Forelimb muscle (tissue), 1 donor: Measurements from ENCODE around the gene LRRC73. TPM values are rescaled to one million over a fixed set of nuclear protein-coding genes. Genes with fewer than 3 reads are reported as not detected.
"Not testable (repeated sequence)": the region's sequence is repeated elsewhere in the genome, so short reads cannot be mapped to it uniquely, and the experiment has no call there.

ENCODE experiments used
- DNase-seq: peaks from one replicate; pipeline ENCODE4 v3.0.0-alpha.2; 2013; ENCODE audit warnings: low read depth
- polyA plus RNA-seq: library from polyadenylated mRNA; unstranded; fragments of 120-200 nt; gene quantifications from one replicate; pipeline ENCODE4 v1.2.1, GENCODE V29; 2013; ENCODE audit not compliant: insufficient read length

Gene LRRC73
- polyA plus RNA-seq, 1 donor: 0.16 TPM

DNA sequence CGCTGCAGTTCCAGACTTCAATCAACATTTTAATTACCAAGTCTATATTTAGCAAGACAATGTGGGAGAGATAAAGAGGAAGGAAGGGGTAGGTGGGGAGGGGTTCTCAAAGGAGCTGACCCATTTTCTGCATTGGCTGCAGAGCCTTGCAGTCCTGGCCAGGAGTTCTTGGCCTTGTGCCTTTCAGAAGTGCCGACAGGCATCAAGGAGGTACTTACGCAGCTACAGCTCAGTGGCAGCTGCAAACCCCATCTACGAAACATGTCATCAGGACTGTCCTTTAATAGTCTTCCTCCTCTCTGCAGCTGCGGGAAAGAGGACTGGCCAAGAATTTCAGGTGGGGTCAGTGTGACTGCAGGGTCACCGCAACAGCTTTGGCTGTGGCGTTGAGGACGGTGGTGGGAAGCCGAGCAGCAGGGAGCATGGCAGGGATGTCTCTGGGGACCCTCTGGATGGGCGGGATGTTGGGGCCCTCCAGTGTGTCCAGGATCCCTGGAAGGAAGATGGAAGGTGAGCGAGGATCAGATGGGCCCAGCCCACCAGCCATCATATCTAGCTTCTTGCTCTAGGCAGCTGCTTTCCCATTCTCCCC, 1.8 kb upstream of the LRRC73 start:
- no peak for DNase-seq

DNA sequence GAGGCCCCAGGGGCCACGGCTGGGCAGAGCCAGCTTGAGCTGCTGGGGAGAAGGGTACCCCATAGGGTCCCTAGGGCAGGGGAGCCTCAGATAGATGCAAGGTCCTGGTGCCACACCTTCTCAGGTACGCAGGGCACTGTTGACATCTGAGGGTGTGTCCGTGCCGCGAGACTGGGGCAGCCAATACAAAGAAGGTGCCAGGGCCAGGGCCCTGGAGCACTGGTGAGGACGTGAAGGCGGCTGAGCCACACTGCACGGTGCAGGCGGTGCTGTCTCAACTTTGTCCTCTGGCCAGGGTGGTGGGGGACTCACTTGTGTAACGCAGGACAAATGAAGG, 649 bp upstream of the LRRC73 start:
- DNase-seq: no peak

DNA sequence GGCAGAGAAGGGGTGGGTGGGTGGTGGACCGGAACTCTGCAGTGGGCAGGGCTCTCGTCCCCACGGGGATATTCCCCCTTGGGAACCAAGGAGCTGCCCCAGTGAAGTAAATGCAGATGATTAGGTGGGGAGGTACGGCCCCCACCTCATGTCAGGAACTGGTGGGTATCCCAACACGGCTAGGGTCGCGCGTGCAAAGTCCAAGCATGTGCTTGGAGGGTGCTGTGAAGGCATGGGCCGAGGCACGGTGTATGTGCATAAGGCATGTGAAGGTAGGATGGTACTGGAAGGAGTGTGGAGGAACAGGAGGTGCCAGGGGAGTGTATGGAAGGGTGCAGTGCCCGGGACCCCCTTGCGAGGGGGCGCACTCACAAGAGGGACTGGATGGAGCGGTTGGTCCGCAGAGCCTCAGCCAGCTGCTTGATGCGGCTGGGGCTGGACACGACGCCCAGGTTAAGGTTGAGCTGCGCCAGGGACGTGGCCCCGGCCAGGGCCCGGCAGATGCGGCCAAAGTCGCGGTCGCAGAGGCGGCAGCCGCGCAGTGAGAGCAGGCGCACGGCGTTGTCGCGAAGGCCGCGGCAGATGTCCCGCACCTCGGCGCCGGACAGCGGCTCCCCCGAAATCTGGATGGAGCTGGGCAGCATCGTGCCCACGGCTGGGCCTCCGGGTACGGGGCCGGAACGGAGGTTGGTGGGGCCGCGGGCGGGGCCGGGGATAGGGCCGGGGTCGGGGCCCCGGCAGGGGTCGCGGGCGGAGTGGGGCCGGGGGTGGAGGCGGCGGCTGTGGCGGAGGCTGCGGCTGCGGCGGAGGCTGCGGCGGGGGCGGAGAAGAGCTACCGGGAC, 783 bp downstream of the LRRC73 start:
- DNase-seq: no peak

DNA sequence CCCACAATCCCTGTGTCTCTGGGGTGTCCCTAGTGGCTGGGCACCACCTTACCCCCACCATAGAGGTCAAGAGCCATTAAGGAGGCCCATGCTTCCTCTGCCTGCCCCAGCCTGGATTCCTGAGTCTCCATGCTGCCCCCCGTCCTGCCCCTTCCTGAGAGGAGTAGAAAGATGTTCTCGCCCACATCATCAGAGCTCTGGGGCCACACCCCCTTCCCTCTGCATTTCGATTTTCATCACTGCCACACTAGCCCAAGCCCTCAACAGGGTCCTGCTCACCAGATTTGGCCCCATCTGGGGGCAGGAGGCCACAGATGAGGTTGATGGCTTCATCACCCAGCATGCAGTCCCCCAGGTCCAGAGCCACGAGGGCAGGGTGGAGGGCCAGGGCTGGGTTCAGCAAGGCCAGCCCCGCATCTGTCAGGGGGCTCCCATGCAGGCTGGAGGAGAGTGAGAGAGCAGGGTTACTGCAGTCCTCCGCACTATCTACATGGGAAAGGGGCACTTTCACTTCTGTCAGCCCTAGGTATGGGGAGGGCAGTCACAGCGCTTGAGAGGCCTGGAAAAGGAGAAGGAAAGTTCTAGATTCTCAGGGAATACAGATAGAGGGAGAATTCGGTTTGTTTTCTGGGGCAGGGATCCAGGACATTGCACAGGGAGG, 1.5 kb downstream of the LRRC73 start:
- no peak for DNase-seq

DNA sequence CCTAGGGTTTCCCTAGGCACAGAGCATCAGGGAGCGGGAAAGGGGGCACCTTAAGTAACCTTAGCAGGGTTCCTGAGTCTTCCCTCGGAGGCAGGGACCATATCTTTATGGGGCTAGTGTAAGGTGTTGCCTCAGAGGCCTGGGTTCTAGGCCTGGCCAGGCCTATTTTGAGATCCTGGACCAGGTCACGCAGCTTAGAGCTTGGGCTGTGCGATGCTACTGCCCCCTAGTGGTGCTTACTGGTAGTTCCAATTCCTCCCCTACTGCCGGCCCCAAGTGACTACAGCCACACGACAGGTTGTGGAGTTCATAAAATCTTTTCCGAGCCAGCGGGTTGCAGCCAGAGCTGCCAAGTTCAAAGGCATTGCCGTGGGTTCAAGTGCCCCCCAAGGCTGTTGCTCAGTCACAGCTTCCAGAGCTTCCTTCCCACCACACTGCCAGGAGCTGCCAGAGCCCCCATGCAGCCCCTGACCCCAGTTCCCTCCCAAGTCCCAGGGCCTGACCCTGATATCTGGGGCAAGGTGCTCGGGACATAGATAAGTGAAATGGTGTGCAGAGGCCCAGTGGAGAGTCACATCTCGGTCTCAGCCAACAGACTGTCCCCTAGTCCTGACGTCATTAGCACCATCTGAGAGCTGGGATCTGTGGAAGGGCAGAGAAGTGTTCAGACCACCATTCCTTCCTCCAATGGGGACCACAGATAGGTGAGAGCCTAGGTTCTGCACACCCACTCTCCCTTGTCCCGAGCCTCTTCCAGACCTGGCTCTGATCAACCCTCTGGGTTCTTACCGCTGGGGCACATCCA, 3.3 kb downstream of the LRRC73 start:
- DNase-seq: peak; percentile 67

DNA sequence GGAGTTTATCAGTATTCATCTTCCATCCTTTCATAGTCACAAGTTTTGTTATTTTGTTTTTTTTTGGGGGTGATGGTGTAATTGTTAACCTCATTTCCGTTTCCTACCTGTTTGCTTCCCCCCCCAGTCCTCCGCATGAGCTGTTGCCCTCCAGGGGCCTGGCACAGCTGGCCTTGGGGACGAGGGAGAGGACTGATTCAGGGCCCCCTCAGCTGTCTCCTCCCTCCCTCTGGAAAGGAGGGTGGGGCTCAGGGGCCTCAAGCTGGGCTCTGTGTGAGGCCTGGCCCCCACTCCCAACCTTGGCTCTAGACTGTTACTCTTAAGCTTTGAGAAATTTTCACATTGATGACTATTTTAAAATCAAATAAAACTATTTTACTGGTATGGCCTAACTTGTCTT, 4.0 kb downstream of the LRRC73 start:
- DNase-seq: no peak

DNA sequence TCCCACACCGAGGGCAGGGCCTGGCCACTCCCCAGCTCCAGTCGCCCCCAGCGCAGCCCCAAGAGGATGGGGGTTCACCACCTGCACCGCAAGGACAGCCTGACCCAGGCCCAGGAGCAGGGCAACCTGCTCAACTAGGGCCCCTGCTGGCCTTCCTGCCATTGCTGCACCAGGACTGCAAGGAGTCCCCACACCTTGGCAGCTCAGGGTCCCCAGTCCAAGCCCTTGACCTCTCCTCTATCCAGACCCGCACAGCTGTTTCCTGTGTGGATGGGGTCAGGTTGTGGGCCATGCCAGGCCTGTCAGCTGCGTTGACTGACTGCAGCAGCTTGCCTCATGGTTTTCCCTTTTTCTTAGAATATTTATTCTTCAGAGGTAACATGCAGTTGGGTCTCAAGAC, 4.4 kb downstream of the LRRC73 start:
- no peak for DNase-seq

DNA sequence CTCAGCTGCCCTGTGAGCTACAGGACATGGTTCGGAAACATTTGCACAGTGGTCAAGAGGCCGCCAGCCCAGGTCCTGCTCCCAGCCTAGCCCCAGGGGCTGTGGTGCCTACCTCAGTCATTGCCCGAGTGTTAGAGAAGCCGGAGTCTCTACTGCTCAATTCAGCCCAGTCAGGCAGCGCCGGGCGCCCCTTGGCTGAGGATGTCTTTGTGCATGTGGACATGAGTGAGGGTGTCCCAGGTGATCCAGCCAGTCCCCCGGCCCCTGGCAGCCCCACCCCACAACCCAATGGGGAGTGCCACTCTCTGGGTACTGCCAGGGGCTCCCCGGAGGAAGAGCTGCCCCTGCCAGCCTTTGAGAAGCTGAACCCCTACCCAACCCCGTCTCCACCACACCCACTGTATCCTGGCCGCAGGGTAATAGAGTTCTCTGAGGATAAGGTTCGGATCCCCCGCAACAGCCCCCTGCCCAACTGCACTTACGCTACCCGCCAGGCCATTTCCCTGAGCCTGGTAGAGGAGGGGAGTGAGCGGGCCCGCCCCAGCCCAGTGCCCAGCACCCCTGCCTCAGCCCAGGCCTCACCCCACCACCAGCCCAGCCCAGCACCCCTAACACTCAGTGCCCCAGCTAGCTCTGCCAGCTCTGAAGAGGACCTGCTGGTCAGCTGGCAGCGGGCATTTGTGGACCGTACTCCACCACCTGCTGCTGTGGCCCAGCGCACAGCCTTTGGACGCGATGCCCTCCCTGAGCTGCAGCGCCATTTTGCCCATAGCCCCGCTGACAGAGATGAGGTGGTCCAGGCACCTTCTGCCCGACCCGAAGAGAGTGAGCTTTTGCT, 5.2 kb downstream of the LRRC73 start:
- DNase-seq: no peak

DNA sequence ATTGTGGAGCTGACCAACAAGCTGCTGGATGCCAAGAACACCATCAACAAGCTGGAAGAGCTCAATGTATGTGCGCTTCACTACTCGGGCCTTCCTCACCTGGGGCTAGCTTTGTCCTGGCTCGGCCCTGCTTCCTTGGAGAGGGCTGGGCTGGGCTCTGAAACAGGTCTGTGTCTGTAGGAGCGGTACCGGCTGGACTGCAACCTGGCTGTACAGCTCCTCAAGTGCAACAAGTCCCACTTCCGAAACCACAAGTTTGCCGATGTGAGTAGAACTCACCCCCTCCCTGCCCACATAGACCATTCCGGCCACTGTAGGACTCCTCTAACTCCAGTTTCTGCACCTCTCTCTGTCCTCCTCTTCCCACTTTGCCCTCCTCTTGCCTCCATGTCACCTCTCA, 6.7 kb downstream of the LRRC73 start:
- no peak for DNase-seq

DNA sequence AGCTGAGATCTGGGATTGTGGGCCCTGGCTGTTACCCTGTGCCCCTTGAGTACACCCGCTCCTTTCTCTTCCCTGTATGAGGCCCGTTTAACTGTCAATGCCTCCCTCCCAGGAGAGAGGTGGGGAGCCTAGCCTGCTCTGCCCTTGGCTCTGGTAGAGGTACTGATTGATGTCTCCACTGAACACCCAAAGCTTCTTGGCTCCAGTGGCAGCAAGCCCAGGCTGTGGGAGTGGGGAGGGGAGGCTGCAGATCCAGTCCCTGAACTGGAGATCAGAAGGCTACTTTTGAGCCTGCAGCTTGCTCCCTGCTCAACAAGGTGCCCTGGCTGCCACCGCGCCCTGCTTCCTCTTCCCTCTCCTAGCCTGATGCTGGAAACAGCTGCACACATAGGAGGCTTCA, 7.5 kb downstream of the LRRC73 start:
- DNase-seq: no peak

DNA sequence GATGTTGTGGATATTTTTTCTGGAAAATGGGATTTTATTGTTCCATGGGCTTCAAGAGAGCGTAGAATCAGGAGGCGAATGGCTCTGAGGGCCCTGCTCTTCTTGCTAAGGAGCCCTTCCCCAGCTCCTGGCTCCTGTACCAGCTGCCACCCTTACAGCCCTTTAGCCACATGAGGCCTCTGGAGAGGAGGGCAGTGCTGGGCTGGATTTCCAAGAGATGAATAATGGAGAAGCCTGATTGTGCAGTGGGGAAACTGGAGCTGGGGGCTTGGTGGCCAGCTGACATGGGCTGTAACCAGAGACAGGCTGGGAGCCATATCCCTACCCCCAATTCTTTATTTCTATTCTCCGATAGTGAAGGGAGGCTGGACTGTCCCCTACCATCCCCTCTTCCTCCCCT, 9.2 kb downstream of the LRRC73 start:
- DNase-seq: no peak

DNA sequence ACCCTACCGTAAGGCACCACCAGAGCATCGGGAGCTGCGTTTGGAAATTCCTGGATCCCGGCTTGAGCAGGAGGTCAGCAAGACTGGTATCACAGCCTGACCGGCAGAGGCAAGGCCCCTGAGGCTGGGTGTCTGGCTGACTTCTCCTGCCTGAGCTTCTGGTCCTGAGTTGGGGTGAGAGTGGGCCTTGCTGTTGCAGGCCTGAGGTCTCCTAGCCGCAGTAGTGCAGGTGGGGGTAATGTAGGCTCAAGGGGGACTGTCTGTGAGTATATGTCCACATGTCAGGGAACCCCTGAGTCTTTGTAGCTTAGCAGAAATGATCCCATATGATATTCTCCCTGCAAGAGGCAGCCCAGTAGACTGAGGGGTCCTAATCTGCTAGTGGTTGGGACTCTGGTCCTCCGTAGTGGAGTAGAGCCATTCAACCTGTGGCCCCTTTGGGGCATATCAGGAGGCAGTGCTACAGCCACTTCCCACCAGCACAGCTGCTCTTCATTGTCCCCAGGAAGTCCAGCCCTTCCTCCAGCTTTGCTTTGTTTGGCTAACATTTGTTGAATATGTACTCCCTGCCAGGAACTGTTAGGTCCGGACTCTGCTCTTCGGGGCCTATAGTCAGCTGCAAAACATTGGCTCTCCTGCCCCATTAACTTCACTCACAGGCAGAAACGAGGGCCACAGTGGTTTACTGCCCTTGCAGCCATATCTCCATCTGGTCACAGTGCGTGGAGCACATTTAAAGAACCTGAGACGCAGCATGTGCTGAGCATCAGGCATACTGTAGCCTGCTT, 10.9 kb downstream of the LRRC73 start:
- no peak for DNase-seq

DNA sequence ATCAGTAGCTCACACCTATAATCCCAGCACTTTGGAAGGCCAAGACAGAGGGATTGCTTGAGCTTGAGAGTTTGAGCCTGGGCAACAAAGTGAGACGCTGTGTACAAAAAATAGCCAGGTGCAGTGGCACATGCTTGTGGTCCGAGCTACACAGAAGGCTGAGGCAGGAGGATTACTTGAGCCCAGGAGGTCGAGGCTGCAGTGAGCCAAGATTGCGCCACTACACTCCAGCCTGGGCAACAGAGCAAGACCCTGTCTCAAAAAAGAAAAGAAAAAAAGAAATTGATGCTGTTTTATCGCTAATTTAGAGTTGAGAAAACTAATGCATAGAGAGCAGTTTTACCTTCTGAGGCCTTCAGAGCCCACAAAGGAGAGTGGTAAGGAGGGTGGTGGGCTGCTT, 11.9 kb downstream of the LRRC73 start:
- DNase-seq: not testable (repeated sequence)

DNA sequence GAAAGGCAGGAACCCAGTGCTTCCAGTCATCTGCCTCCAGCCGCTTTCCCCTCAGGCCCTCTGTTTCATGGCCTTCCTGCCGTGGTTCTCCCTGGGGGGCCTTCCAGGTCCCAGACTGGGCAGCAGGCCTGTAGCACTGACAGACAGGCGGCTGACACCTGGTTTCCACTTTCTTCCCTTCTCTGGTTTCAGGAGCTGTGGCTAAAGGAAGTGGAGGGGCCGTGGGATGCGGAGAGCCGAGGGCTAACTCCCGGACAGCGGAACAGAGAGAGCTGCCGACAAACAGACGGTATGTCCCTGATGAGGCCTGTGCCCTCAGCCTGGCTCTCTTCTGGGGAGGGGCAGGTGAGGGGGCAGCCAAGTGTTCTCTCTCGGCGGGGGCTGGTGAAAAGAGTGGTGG, 12.5 kb downstream of the LRRC73 start:
- no peak for DNase-seq

DNA sequence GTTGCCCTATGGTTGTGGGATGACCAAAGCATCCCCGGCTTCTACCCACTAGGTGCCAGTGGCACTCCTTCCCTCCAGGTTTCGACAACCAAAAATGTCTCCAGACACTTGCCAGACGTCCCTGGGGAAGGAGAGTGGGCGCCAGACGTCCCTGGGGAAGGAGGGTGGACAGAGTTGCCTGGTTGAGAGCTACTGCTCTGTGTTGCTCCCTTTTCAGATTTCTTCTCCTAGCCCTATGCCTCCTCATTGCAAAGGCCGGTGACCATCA, 13.1 kb downstream of the LRRC73 start:
- DNase-seq: no peak

DNA sequence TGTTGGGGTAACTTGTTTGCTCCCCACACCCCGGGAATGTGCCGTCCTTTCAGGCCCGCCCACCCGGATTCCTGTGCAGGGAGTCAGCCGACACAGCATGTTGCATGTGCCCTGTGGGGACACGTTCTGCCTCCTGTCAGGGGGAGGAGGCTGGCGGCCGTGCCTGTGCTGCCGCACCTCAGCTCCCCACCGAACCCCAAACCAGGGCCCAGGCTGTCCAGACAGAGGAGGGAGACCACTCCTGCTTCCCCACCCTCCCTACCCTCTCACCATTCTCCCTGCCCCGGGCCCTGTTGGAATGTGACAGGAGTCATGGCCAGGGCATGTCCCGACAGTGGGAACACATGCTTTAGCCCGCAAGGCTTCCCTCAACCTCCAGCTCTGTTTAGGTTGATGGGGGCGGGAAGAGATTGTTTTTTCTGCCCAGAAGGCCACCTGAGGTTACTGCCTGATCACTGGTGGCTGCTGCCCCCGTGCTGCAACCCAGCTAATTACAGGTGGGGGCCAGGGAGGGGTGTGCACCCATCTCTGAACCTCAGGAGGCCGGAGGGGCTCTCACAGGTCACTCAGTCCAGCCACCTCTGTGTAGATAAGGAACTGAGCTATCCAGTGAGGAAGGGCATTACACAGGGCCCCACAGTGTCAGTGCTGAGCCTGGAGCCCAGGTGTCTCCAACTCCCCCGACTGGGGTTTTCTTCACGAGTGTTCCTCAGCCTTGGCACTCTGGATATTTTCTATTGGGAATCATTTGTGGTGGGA, 13.6 kb downstream of the LRRC73 start:
- no peak for DNase-seq

DNA sequence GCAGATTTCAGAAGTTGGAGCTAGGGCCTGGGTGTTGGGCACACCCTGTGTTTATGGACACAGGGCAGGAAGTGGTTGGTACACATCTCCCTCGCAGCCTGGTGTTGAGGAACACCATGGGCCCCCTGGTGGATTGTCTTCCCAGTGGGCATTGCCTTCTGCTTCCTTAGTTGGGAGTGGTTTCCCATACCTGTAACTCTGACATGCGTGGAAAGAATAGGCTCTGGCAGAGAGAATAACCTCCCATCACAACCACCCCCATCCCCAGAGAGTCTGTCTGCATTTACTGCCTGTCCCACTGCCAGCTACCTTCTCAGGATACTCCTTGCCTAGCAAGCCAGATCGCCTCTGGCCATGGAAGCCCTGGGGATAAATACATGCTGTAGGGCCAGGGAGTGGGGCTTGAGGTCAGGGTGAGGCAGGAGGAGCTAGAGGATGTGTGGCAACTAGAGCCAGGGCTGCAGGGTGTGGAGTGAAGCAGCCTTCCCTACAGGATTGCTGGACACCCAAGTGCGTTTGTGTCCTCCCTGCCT, 14.7 kb downstream of the LRRC73 start:
- no peak for DNase-seq

DNA sequence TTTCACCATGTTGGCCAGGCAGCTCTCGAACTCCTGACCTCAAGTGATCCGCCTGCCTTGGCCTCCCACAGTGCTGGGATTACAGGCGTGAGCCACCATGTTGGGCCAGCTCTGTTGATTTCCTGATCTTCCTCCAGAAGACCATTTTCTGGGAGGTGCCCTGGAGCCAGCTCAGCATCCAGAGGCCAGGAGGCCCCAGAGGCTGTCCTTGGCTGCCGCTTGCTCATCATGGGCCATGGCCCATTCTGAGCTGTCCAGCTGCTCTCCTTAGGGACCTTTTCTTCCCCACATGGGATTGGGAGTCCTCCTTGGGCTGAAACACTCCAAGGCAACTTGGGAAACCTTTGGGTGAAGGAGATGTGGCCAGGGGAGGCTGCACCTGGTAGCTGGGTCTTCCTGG, 15.4 kb downstream of the LRRC73 start:
- DNase-seq: no peak

DNA sequence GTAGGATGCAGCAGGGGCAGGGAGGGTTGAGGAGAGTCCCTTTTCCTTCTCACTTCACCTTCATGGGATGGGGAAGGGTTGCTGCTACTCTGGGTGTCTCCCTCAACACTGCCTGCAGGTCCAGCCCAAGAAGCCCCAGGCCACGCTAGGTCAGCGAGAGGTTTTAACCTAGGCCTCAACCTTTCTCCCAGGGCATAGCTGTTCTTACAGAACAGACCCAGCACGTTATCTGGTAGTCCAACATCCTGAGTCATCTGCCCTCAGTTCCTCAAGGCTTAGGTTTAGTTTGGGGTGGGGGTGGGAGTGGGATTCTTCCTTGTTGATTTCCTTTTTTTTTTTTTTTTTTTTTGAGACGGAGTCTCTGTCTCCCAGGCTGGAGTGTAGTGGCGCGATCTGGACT, 15.8 kb downstream of the LRRC73 start:
- DNase-seq: no peak

DNA sequence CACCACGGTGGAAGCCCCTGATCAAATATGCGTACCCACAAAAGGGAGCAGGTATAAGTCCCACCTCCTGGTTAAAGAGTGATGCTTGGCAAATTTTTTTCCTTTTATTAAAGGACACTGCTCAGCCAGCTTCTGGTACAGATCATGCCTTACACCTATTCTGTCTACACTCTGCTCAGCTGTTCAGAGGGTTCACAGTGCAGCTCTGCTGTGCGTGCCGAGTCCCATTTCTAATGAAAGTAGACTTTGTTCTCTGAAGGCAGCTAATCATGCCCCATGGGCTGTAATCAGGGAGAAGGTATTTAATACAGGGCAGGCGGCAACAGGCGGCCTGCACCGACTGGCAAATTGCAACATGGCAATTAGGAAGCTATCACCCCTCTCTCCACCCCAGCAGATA, 16.3 kb downstream of the LRRC73 start:
- no peak for DNase-seq
